Skeletal muscle tissue (tissue), 4 donors: ENCODE data around the gene AJUBA. TPM values are rescaled to one million over a fixed set of nuclear protein-coding genes. Genes with fewer than 3 reads are reported as not detected.
A peak's percentile ranks its signal among the peaks of the same experiment; 100 is the strongest.
"Not testable (repeated sequence)": the region's sequence is repeated elsewhere in the genome, so short reads cannot be mapped to it uniquely, and the experiment has no call there.

Source experiments
- H3K27ac ChIP-seq: one replicate; pipeline ENCODE4 v1.7.0; 2013; ENCODE audit warnings: mild to moderate bottlenecking, low read depth, low read length, inconsistent platforms
- H3K27me3 ChIP-seq, 3 donors: one replicate each; pipeline ENCODE4 v1.7.0; 2013; ENCODE audit warnings: low read length in 3 of 3; ENCODE audit not compliant: control insufficient read depth in 3 of 3, insufficient read depth in 3 of 3
- H3K36me3 ChIP-seq, 3 donors: one replicate each; pipeline ENCODE4 v1.7.0; 2013; ENCODE audit warnings: low read length in 3 of 3; ENCODE audit not compliant: control insufficient read depth in 3 of 3, insufficient read depth in 3 of 3
- H3K4me1 ChIP-seq, 3 donors: one replicate each; pipeline ENCODE4 v1.7.0; 2013; ENCODE audit warnings: low read length in 3 of 3, mild to moderate bottlenecking in 3 of 3; ENCODE audit not compliant: control insufficient read depth in 3 of 3, insufficient read depth in 3 of 3
- H3K4me3 ChIP-seq, 3 donors: one replicate each; pipeline ENCODE4 v1.7.0; 2013; ENCODE audit warnings: low read length in 3 of 3
- H3K9ac ChIP-seq, 3 donors: one replicate each; pipeline ENCODE4 v1.7.0; 2013; ENCODE audit warnings: low read length in 3 of 3, mild to moderate bottlenecking in 3 of 3, moderate library complexity in 2 of 3, low read depth in 1 of 3
- H3K9me3 ChIP-seq, 3 donors: one replicate each; pipeline ENCODE4 v1.7.0; 2013; ENCODE audit warnings: low read length in 3 of 3; ENCODE audit not compliant: control insufficient read depth in 3 of 3
- total RNA-seq: library from RNA; depleted of rRNA; stranded (reverse); fragments of >200 nt; gene quantifications from one replicate; pipeline ENCODE4 v1.2.3, GENCODE V29; 2014
- donor health status: Osteomylitis.

AJUBA gene
- total RNA-seq, 1 donor from 2014 or later, result 77.8 TPM

- Histone ChIP-seq H3K9ac (peak overlapping the region; percentile 86 to 98 (median 88)), H3K4me1 (peaks cover 10 to 20% (median 12%) of the 10 kb centered on the region in 3 donors), H3K27me3 (no peaks in the 10 kb centered on the region), H3K4me3 (peak overlapping the region; percentile 79 to 94 (median 80)), H3K36me3 (no peaks in the 10 kb centered on the region), H3K9me3 (no peaks in the 10 kb centered on the region), H3K27ac (peak overlapping the region; percentile 97)
Observed at GRCh38 chr14:23006544-23007419, 24.4 kb upstream of the AJUBA start.

GRCh38 chr14:23006188-23006534 is 23.8 kb upstream of the AJUBA start:
- peak overlapping the region; percentile 97 for H3K27ac ChIP-seq
- H3K36me3 ChIP-seq, result no peaks in the 10 kb centered on the region
- peaks cover 10 to 20% (median 12%) of the 10 kb centered on the region in 3 donors for H3K4me1 ChIP-seq
- H3K27me3 ChIP-seq, result no peaks in the 10 kb centered on the region
- peak overlapping the region; percentile 79 to 94 (median 80) for H3K4me3 ChIP-seq
- H3K9me3 ChIP-seq, result no peaks in the 10 kb centered on the region
- peak overlapping the region; percentile 86 to 98 (median 88) for H3K9ac ChIP-seq

- Histone ChIP-seq H3K9me3 (no peaks in the 10 kb centered on the region), H3K36me3 (no peaks in the 10 kb centered on the region), H3K4me3 (peak overlapping the region in 1 of 3 donors; percentile 94), H3K27ac (peak overlapping the region; percentile 97), H3K27me3 (no peaks in the 10 kb centered on the region), H3K9ac (peak overlapping the region in 2 of 3 donors; percentile 86 to 98), H3K4me1 (peaks cover 10 to 20% (median 12%) of the 10 kb centered on the region in 3 donors)
Observed at GRCh38 chr14:23005451-23006187, 23.3 kb upstream of the AJUBA start.

DNA sequence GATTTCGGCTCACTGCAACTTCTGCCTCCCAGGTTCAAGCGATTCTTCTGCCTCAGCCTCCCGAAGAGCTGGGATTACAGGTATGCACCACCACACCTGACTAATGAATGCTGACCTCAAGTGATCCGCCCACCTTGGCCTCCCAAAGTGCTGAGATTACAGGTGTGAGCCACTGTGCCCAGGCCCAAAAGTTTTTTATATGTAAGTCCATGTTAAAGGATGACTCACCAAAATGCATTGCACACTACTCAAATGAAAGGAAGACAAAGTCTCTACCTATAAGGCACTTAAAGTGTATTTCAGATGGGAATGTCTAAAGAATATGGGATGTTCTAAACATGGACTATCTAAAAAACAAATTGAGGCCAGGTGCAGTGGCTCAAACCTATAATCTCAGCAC is 21.9 kb upstream of the AJUBA start:
- H3K4me3 ChIP-seq, H3K9ac ChIP-seq, H3K9me3 ChIP-seq, H3K27me3 ChIP-seq, H3K36me3 ChIP-seq, H3K27ac ChIP-seq: not testable (repeated sequence)
- peaks cover 8 to 17% (median 10%) of the 10 kb centered on the region in 3 donors for H3K4me1 ChIP-seq

DNA sequence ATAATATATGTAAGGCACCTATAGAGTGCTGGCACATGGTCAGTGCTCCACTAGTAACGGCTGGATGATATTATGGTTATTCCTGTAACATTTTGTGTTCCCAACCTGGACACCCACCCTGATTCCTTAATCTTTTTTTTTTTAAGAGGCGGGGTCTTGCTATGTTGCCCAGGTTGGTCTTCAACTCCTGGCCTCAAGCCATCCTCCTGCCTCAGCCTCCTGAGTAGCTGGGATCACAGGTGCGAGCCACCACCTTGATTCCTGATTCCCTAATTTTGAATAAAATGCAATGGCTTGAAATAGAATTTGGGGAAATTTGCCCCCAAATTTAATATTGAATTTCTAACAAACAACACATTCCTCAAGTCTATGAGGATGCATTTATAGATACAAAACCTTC is 20.2 kb upstream of the AJUBA start:
- Histone ChIP-seq H3K9me3 (no peaks in the 10 kb centered on the region), H3K9ac (no peak overlapping the region), H3K36me3 (peaks cover 5% of the 10 kb centered on the region in 3 donors)

GRCh38 chr14:23000860-23001259 is 18.5 kb upstream of the AJUBA start:
- Histone ChIP-seq H3K9me3 (no peaks in the 10 kb centered on the region), H3K4me1 (peaks cover 0 to under 1% (median 0%) of the 10 kb centered on the region in 3 donors), H3K27me3 (no peaks in the 10 kb centered on the region), H3K36me3 (peaks cover 5 to 8% (median 5%) of the 10 kb centered on the region in 3 donors), H3K27ac (no peak overlapping the region), H3K9ac (no peak overlapping the region), H3K4me3 (no peak overlapping the region)

More for the DNA sequence above, 20.2 kb upstream of the AJUBA start:
- H3K4me3 ChIP-seq, result no peak overlapping the region
- H3K4me1 ChIP-seq, result peaks cover 7 to 11% (median 8%) of the 10 kb centered on the region in 3 donors
- no peak overlapping the region for H3K27ac ChIP-seq
- no peaks in the 10 kb centered on the region for H3K27me3 ChIP-seq

DNA sequence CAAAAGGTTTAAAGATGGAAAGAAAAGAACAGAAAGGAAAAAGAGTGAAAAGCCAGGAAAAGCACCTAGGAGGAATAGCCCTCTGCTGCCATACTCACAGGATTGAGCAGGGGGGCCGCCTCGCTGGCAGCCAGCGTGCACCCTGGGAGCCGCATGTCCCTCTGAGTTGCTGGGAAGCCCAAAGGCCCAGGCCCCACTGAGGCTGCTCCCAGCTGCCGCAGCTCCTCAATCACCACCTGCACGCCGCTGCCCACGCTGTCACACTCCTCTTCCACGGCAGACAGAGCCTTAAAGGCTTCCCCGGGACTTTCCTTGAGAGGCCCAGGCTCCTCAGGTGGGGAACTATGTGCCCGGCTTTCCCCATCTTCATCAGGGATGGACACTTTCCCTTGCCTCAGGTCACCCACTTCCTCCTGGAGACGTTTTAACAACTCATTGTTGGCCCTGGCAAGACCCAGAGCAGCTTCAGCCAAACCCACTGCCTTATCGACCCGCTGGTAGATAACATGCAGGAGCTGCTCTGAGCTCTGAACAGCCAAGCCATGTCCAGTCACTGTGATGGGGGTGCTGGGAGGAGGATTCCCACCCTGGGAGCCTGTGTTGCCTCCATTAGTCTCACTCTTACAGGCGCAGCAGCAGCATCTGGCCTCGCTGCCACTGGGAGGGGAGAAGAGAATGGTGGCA is 16.1 kb upstream of the AJUBA start:
- Histone ChIP-seq H3K36me3 (peaks cover 5 to 8% (median 5%) of the 10 kb centered on the region in 3 donors), H3K4me3 (no peak overlapping the region), H3K4me1 (peaks cover 0 to 6% (median 4%) of the 10 kb centered on the region in 3 donors), H3K27me3 (no peaks in the 10 kb centered on the region), H3K27ac (no peak overlapping the region), H3K9me3 (no peaks in the 10 kb centered on the region), H3K9ac (no peak overlapping the region)

DNA sequence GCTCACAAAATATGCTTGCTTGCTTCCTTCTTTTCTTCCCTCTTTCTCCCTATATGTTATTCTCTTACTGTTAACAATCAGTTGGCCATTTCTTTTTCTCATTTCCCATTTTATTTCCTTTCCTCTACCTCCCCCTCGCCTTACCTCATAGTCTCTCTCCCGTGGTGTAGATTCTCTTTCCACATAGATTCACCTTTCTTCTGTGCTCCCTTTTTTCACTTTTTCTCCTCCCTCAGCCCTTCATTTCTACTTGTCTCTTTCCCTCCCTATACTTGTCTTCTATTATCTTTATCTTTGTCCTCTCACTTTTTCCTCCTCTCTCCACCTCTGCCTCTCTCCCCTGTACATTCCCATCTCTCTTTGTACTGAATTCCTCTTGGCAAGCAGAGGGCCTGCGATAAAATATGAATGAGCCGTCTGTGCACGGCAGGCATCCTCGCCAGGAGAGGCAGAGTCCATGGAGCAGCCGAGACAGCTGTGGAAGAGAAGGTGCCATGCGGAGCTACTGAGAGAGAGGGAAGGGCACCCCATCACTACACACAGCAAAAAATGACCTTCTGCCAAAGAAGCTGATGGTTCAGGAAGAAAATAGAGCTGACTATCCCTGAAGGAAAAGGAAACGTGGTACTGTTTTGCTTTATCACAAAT is 15.4 kb upstream of the AJUBA start:
- H3K4me3 ChIP-seq, result no peak overlapping the region
- peaks cover 5 to 8% (median 5%) of the 10 kb centered on the region in 3 donors for H3K36me3 ChIP-seq
- no peak overlapping the region for H3K9ac ChIP-seq
- peaks cover 0 to 6% (median 4%) of the 10 kb centered on the region in 3 donors for H3K4me1 ChIP-seq
- no peaks in the 10 kb centered on the region for H3K9me3 ChIP-seq
- H3K27me3 ChIP-seq, result no peaks in the 10 kb centered on the region
- H3K27ac ChIP-seq, result no peak overlapping the region

GRCh38 chr14:22996768-22997654 is 14.7 kb upstream of the AJUBA start:
- H3K9me3 ChIP-seq, result no peaks in the 10 kb centered on the region
- H3K27me3 ChIP-seq, result no peaks in the 10 kb centered on the region
- no peak overlapping the region for H3K4me3 ChIP-seq
- H3K9ac ChIP-seq, result no peak overlapping the region
- peaks cover 0 to 6% (median 4%) of the 10 kb centered on the region in 3 donors for H3K4me1 ChIP-seq
- H3K27ac ChIP-seq, result no peak overlapping the region
- peaks cover 5 to 8% (median 5%) of the 10 kb centered on the region in 3 donors for H3K36me3 ChIP-seq
